ENCODE measurements around the gene RNF20.

- no peak for TF ChIP-seq CTCF (IDR thresholded peaks at IDR 0.05)
- TF ChIP-seq EP300 (IDR thresholded peaks at IDR 0.05) = no peak
Measured at GRCh38 chr9:101574731-101575333, 41.2 kb downstream of the RNF20 start.

Data from ovary (tissue), 3 donors.